ENCODE data around the gene GMCL2. TPM values are rescaled to one million over a fixed set of nuclear protein-coding genes. Genes with fewer than 3 reads are reported as not detected.

Gene GMCL2
- total RNA-seq, 2 donors from 2014 or later = not detected

- Mint-ChIP-seq H3K36me3 (ENCODE audit: low read depth) (peaks cover 2% of the 10 kb centered on the region), H3K4me3 (no peak overlapping the region), H3K27me3 (ENCODE audit: insufficient read depth) (no peaks in the 10 kb centered on the region), H3K27ac (no peak overlapping the region), H3K9me3 (peaks cover 4% of the 10 kb centered on the region), H3K4me1 (peaks cover 20% of the 10 kb centered on the region)
- H3K4me1 ChIP-seq (ENCODE audit: control insufficient read depth, insufficient read depth, low read length) = no peaks in the 10 kb centered on the region
- no peak overlapping the region for H3K4me3 ChIP-seq (ENCODE audit: low read length)
- H3K27me3 ChIP-seq (ENCODE audit: control insufficient read depth, insufficient read depth, low read length, poor library complexity, severe bottlenecking) = no peaks in the 10 kb centered on the region
- H3K27ac ChIP-seq (ENCODE audit: low read depth, low read length) = no peak overlapping the region
- peak; percentile 16 for DNase-seq
- no peaks in the 10 kb centered on the region for H3K36me3 ChIP-seq (ENCODE audit: control insufficient read depth, insufficient read depth, low read length)
- no peak for TF ChIP-seq CTCF (conservative IDR thresholded peaks at IDR 0.05)
- 89 to 93% methylated on average over 5 to 6 of the region's 6 CpGs for WGBS, 2 experiments (ENCODE audit: insufficient coverage in 1 of 2, insufficient read length in 1 of 2)
- no peak overlapping the region for H3K9ac ChIP-seq (ENCODE audit: extremely low read depth, low read length, poor library complexity, severe bottlenecking)
- no peaks in the 10 kb centered on the region for H3K9me3 ChIP-seq (ENCODE audit: control insufficient read depth, low read length)
Measured at GRCh38 chr5:178176791-178177190, 10.4 kb downstream of the GMCL2 start.

GRCh38 chr5:178174456-178174855 lies 12.7 kb downstream of the GMCL2 start:
- no peak for TF ChIP-seq CTCF (conservative IDR thresholded peaks at IDR 0.05)
- Histone ChIP-seq H3K27ac (ENCODE audit: low read depth, low read length) (no peak overlapping the region), H3K9me3 (ENCODE audit: control insufficient read depth, low read length) (no peaks in the 10 kb centered on the region), H3K9ac (ENCODE audit: extremely low read depth, low read length, poor library complexity, severe bottlenecking) (no peak overlapping the region), H3K4me1 (ENCODE audit: control insufficient read depth, insufficient read depth, low read length) (no peaks in the 10 kb centered on the region), H3K4me3 (ENCODE audit: low read length) (no peak overlapping the region), H3K27me3 (ENCODE audit: control insufficient read depth, insufficient read depth, low read length, poor library complexity, severe bottlenecking) (no peaks in the 10 kb centered on the region), H3K36me3 (ENCODE audit: control insufficient read depth, insufficient read depth, low read length) (no peaks in the 10 kb centered on the region)
- 96 to 100% methylated on average over 3 of the region's 3 CpGs for WGBS, 2 experiments (ENCODE audit: insufficient coverage in 1 of 2, insufficient read length in 1 of 2)
- DNase-seq = no peak
- Mint-ChIP-seq H3K9me3 (peaks cover 4% of the 10 kb centered on the region), H3K27ac (no peak overlapping the region), H3K27me3 (ENCODE audit: insufficient read depth) (no peaks in the 10 kb centered on the region), H3K4me1 (peaks cover 10% of the 10 kb centered on the region), H3K4me3 (no peak overlapping the region), H3K36me3 (ENCODE audit: low read depth) (peaks cover 2% of the 10 kb centered on the region)

GRCh38 chr5:178170455-178170854 lies 16.7 kb downstream of the GMCL2 start:
- H3K27ac Mint-ChIP-seq = no peak overlapping the region
- no peaks in the 10 kb centered on the region for H3K9me3 Mint-ChIP-seq
- Histone ChIP-seq H3K9ac (ENCODE audit: extremely low read depth, low read length, poor library complexity, severe bottlenecking) (no peak overlapping the region), H3K27ac (ENCODE audit: low read depth, low read length) (no peak overlapping the region), H3K9me3 (ENCODE audit: control insufficient read depth, low read length) (no peaks in the 10 kb centered on the region), H3K4me3 (ENCODE audit: low read length) (no peak overlapping the region), H3K36me3 (ENCODE audit: control insufficient read depth, insufficient read depth, low read length) (no peaks in the 10 kb centered on the region), H3K27me3 (ENCODE audit: control insufficient read depth, insufficient read depth, low read length, poor library complexity, severe bottlenecking) (no peaks in the 10 kb centered on the region), H3K4me1 (ENCODE audit: control insufficient read depth, insufficient read depth, low read length) (no peaks in the 10 kb centered on the region)
- H3K4me1 Mint-ChIP-seq = no peaks in the 10 kb centered on the region
- H3K4me3 Mint-ChIP-seq = no peak overlapping the region
- WGBS, 2 experiments (ENCODE audit: insufficient coverage in 1 of 2, insufficient read length in 1 of 2) = 60 to 89% methylated on average over 1 of the region's 2 CpGs
- no peak for TF ChIP-seq CTCF (conservative IDR thresholded peaks at IDR 0.05)
- peaks cover 6% of the 10 kb centered on the region for H3K27me3 Mint-ChIP-seq (ENCODE audit: insufficient read depth)
- no peaks in the 10 kb centered on the region for H3K36me3 Mint-ChIP-seq (ENCODE audit: low read depth)
- no peak for DNase-seq
